Panc1 (cell line): ENCODE results near the gene ASCC2.

Source experiments
- POLR2AphosphoS5 ChIP-seq: IDR thresholded peaks from 2 replicates; pipeline ENCODE4 v1.6.1; 2012; ENCODE audit warnings: mild to moderate bottlenecking, low read depth, low read length, moderate library complexity
- SIN3A ChIP-seq: IDR thresholded peaks from 2 replicates; pipeline ENCODE4 v1.6.1; 2012; ENCODE audit warnings: low read depth, mild to moderate bottlenecking, low read length, moderate library complexity, borderline replicate concordance; ENCODE audit not compliant: insufficient read depth
- TF ChIP-seq, protein P1 (sequence below): fragments of 450-650 bp; IDR thresholded peaks from 2 replicates; pipeline ENCODE4 v1.5.1; 2017; ENCODE audit warnings: mild to moderate bottlenecking

DNA sequence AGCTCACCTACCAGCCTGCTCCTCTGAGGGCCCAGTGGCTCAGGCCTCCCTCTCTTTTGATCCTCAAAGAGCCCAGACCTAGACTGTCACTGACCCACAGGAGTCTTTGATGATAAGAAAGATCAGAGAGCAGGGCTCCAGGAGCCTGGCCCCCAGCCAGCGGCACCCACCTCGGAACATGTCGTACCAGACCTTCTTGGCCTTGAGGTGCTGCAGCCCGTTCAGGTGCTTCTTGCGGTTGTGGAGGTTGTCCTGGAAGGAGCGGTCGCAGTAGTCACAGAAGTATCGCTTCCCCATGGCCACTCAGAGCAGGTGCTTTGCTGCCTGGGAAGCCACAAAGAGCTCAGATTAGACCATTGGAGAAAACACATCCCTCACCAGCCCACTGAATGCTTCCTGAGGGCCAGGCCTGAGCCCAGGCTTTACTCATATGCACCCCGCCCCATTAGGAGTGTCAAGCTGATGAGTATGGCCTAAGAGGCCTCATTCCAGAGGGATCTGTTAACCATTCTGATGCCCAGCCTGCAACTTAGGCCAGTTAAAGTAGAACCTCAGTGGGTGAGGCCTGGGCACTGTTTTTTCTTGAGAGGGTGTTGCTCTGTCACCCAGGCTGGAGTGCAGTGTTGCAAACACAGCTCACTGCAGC, 89.7 kb downstream of the ASCC2 start:
- TF ChIP-seq, protein P1, sequence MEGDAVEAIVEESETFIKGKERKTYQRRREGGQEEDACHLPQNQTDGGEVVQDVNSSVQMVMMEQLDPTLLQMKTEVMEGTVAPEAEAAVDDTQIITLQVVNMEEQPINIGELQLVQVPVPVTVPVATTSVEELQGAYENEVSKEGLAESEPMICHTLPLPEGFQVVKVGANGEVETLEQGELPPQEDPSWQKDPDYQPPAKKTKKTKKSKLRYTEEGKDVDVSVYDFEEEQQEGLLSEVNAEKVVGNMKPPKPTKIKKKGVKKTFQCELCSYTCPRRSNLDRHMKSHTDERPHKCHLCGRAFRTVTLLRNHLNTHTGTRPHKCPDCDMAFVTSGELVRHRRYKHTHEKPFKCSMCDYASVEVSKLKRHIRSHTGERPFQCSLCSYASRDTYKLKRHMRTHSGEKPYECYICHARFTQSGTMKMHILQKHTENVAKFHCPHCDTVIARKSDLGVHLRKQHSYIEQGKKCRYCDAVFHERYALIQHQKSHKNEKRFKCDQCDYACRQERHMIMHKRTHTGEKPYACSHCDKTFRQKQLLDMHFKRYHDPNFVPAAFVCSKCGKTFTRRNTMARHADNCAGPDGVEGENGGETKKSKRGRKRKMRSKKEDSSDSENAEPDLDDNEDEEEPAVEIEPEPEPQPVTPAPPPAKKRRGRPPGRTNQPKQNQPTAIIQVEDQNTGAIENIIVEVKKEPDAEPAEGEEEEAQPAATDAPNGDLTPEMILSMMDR: no peak
- TF ChIP-seq SIN3A (no peak), POLR2AphosphoS5 (no peak)
